ENCODE data around the gene STIM2. TPM values are rescaled to one million over a fixed set of nuclear protein-coding genes. Genes with fewer than 3 reads are reported as not detected.
A peak's percentile ranks its signal among the peaks of the same experiment; 100 is the strongest.

Gene STIM2
- total RNA-seq, 2 donors from 2014 or later: 9.2 to 10.5 TPM

DNA sequence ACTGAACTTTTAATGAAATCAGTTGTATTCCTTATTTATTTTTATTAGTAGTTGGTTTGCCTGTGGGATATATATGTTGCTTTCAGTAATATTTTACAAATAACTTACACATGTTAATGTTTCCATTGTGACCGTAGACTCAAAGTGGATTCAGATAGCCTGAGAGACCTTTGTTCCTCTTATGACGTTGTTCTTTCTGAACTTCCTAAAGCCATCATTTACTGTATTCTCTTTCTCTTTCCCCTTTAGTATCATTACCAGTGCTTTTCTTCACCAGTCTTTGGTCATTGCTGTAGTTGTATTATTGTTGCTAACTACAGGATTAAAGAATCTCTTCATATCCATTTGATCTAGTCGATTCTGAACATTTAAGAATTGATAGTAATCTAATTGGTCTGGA lies 4.3 kb downstream of the STIM2 start:
- Histone ChIP-seq H3K4me1 (peaks cover 0 to 49% of the 10 kb centered on the region in 2 donors), H3K9me3 (no peaks in the 10 kb centered on the region), H3K27ac (peak overlapping the region in 1 of 2 donors; percentile 27), H3K27me3 (no peaks in the 10 kb centered on the region), H3K36me3 (no peaks in the 10 kb centered on the region), H3K4me3 (no peak overlapping the region)
- TF ChIP-seq, protein P1, sequence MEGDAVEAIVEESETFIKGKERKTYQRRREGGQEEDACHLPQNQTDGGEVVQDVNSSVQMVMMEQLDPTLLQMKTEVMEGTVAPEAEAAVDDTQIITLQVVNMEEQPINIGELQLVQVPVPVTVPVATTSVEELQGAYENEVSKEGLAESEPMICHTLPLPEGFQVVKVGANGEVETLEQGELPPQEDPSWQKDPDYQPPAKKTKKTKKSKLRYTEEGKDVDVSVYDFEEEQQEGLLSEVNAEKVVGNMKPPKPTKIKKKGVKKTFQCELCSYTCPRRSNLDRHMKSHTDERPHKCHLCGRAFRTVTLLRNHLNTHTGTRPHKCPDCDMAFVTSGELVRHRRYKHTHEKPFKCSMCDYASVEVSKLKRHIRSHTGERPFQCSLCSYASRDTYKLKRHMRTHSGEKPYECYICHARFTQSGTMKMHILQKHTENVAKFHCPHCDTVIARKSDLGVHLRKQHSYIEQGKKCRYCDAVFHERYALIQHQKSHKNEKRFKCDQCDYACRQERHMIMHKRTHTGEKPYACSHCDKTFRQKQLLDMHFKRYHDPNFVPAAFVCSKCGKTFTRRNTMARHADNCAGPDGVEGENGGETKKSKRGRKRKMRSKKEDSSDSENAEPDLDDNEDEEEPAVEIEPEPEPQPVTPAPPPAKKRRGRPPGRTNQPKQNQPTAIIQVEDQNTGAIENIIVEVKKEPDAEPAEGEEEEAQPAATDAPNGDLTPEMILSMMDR (IDR thresholded peaks at IDR 0.05): no peak
- no peak for DNase-seq (ENCODE audit: low spot score)

DNA sequence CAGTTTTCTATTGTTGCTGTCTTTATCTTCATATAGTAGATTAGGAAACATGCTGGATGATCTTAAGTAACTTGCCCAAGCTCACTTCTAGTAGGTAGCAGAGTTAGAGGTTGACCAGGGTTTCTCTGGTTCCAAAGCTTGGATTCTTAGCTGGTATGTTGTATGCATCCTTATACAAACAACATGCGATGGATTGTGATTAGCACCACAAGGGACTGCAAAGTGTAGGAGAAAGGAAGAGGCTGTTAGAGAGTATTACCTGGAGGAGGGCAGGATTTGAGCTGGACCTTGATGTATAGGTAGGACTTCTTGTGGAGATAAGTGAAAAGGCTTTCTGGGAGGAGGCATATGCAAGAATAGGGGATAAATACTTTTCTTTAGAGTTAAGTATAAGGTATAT lies 5.6 kb downstream of the STIM2 start:
- DNase-seq (ENCODE audit: low spot score): no peak
- peaks cover 0 to 53% of the 10 kb centered on the region in 2 donors for H3K4me1 ChIP-seq

DNA sequence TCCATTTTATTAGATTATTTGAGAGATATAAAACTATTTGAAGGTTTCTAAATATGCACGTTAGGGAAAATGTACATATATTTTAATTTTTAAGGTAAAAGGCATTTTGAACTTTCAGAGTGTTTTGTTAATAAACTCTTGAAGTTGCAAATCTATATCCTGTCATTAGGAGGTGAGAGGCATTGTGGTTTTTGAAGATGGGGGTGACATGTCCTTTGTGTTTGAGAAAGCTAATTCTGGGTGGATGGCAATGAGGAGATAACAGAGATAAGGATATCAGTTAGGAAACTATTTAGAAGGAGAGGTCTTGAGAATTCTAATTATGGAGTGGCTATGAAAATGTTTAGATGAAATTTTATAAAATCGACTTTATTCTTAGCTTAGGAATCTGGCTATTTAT lies 6.1 kb downstream of the STIM2 start:
- Histone ChIP-seq H3K27me3 (no peaks in the 10 kb centered on the region), H3K36me3 (no peaks in the 10 kb centered on the region), H3K9me3 (no peaks in the 10 kb centered on the region), H3K4me3 (no peak overlapping the region), H3K4me1 (peaks cover 0 to 53% of the 10 kb centered on the region in 2 donors), H3K27ac (no peak overlapping the region)
- TF ChIP-seq, protein P1 (IDR thresholded peaks at IDR 0.05): no peak
- no peak for DNase-seq (ENCODE audit: low spot score)

More for the DNA sequence above, 5.6 kb downstream of the STIM2 start:
- Histone ChIP-seq H3K4me3 (no peak overlapping the region), H3K36me3 (no peaks in the 10 kb centered on the region), H3K9me3 (no peaks in the 10 kb centered on the region), H3K27me3 (no peaks in the 10 kb centered on the region), H3K27ac (no peak overlapping the region)
- TF ChIP-seq, protein P1 (IDR thresholded peaks at IDR 0.05): no peak

DNA sequence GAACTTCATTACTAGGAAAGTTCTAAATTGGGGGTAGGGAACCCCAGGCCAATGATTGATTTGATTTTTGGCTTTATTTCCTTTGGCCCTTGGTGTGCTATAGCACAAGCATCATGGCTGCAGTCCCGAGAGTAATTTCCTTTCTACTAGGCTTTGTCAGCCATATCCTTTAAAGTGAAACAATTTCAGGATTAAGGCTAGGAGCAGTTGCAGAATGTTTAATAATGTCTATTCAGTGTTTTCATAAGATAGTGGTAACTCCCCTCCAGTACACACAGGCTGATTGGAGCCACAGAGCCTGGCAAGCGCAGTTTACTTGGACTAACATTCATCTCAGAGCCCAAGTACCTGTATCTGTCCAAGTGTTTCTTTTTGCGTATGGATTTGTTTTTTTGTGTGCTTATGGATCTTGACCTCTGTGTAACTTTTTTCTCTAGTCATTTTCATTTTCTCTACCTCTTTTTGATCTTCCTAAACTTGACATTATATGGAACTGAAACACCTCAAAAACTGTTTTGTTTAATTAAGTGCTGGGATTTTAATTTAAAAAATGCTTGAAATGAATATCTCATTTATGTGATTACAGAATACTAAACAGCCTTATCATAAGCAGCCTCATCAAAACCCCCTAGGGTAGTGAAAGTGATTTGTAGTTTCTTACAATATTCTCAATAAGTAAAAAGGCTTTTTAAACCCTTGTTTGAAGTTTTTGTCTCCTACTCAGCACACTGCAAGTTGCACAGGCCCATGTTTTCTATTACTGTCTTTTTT lies 7.5 kb downstream of the STIM2 start:
- TF ChIP-seq, protein P1 (IDR thresholded peaks at IDR 0.05): no peak
- H3K27ac ChIP-seq: peak overlapping the region in 1 of 2 donors; percentile 33
- H3K4me1 ChIP-seq: peaks cover 0 to 45% of the 10 kb centered on the region in 2 donors
- H3K9me3 ChIP-seq: no peaks in the 10 kb centered on the region
- no peaks in the 10 kb centered on the region for H3K27me3 ChIP-seq
- H3K4me3 ChIP-seq: peak overlapping the region in 1 of 2 donors; percentile 0
- no peak for DNase-seq (ENCODE audit: low spot score)
- no peaks in the 10 kb centered on the region for H3K36me3 ChIP-seq

DNA sequence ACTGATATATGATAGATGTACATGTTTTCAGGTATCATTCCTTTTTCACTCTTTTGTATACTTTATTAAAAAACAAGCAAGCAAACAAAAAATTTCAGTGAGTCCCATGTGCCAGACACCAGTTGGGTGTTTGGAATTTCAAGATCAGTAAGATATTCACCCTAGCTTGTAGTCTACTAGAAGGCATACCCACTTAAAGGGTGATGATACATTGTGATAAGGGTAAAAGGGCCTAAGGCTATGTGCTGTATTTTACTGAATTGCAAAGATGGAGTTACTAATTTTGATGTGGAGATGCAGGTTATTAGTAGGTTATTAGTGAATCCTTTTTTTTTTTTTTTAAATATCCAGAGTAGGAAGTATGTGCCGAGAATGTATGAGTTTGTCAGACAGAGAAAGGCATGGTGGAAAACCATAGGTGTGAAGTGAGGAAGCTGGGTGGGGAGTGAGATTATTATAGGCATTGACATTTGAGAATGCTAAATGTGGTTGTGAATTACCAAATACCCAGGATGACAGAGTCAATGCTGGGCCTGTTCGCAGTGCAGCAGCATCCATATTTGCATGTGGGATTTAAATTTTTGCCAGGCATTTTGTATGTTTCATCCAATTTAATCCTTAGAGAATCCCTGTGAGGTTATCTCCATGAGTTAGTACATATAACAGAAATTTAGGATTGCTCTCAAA lies 10.1 kb downstream of the STIM2 start:
- Histone ChIP-seq H3K9me3 (no peaks in the 10 kb centered on the region), H3K36me3 (no peaks in the 10 kb centered on the region), H3K27me3 (no peaks in the 10 kb centered on the region), H3K27ac (no peak overlapping the region), H3K4me1 (peaks cover 0 to 29% of the 10 kb centered on the region in 2 donors), H3K4me3 (no peak overlapping the region)
- TF ChIP-seq, protein P1 (IDR thresholded peaks at IDR 0.05): no peak
- no peak for DNase-seq (ENCODE audit: low spot score)
